ENCODE data around the gene MAN1B1. TPM values are rescaled to one million over a fixed set of nuclear protein-coding genes. Genes with fewer than 3 reads are reported as not detected.

Gene MAN1B1
- total and polyA plus RNA-seq, 2 donors (not counting 3 experiments of a cell fraction or from before 2014, with no cell fraction given) = 75.3 to 83.3 TPM

GRCh38 chr9:137053944-137054931 lies 32.5 kb upstream of the MAN1B1 start, which contains the start of gene ENTPD2:
ENTPD2 (minus strand) TSS chr9:137054061; CDS start chr9:137053997, 64 bp downstream.
- Histone ChIP-seq H3K9me1 (replicated peaks; ENCODE audit: control insufficient read depth, extremely low read depth, insufficient read depth, low read length) (no peaks in the 10 kb centered on the region), H3K4me3 (replicated peaks in 1 of 3; ENCODE audit: insufficient read depth in 1 of 3, low read depth in 1 of 3, low read length in 3 of 3) (no peak within 1 kb of the TSS), H2AFZ (ENCODE audit: low read depth, low read length) (no peak within 1 kb of the TSS), H4K20me1 (replicated peaks; ENCODE audit: control insufficient read depth, extremely low read depth, insufficient read depth, low read length) (no peaks in the 10 kb centered on the region), H3K79me2 (ENCODE audit: control insufficient read depth, insufficient read depth, low read length) (no peaks in the 10 kb centered on the region), H3K9me3 (replicated peaks; ENCODE audit: control insufficient read depth, insufficient read depth, low read length) (no peaks in the 10 kb centered on the region), H3K4me1 (ENCODE audit: control insufficient read depth, extremely low read depth, insufficient read depth, low read length) (no peaks in the 10 kb centered on the region), H3K36me3 (ENCODE audit: control insufficient read depth in 2 of 2, extremely low read depth in 1 of 2, insufficient read depth in 2 of 2, low read length in 2 of 2) (no peaks in the 10 kb centered on the region), H3K9ac (replicated peaks; ENCODE audit: extremely low read depth, insufficient read depth, low read length) (no peak within 1 kb of the TSS), H3K27me3 (ENCODE audit: control insufficient read depth in 2 of 2, insufficient read depth in 2 of 2, low read length in 2 of 2) (peaks cover 8 to 21% of the 10 kb centered on the region in 2 experiments), H3K4me2 (ENCODE audit: insufficient read depth, low read length) (no peak within 1 kb of the TSS), H3K27ac (ENCODE audit: insufficient read depth, low read depth, low read length) (no peak within 1 kb of the TSS)
- no peak for TF ChIP-seq EZH2 (IDR thresholded peaks at IDR 0.05; ENCODE audit: borderline replicate concordance, low read depth, low read length, severe bottlenecking)
- no peak for TF ChIP-seq POLR2AphosphoS5 (IDR thresholded peaks at IDR 0.05; ENCODE audit: insufficient read depth, low read depth, low read length)
- TF ChIP-seq MAX (IDR thresholded peaks at IDR 0.05; ENCODE audit: insufficient read depth, insufficient read length) = no peak
- no peak for TF ChIP-seq JUN (IDR thresholded peaks at IDR 0.05; ENCODE audit: borderline replicate concordance, insufficient read depth, insufficient read length, low read depth)
- TF ChIP-seq POLR2A (IDR thresholded peaks at IDR 0.05; ENCODE audit: low read depth, low read length) = no peak
- TF ChIP-seq CTCF (IDR thresholded peaks at IDR 0.05; ENCODE audit: extremely low read depth in 1 of 2, insufficient read depth in 1 of 2, low read depth in 1 of 2, low read length in 2 of 2) = no peak
- TF ChIP-seq GATA2 (IDR thresholded peaks at IDR 0.05; ENCODE audit: insufficient read depth, insufficient read length, low read depth, low read length) = no peak
- TF ChIP-seq MYC (IDR thresholded peaks at IDR 0.05; ENCODE audit: low read depth, low read length) = no peak
- no peak for TF ChIP-seq FOS (IDR thresholded peaks at IDR 0.05; ENCODE audit: borderline replicate concordance, insufficient read depth, low read length)
- dilution Hi-C loops (cut with MboI; ENCODE audit: extremely low pct_ligation_motif_present, low sequenced_read_pairs) (no loop called here), intact Hi-C loops (cut with micrococcal nuclease) (no loop called here)
- no peak for DNase-seq (ENCODE audit: low read depth, low spot score)
- ChIA-PET CTCF (interaction anchor here (1.9 to 2.2 kb wide), 2 partner anchors 10 to 25 kb away, joined by 7 to 23 read pairs; no protein-coding TSS in a partner anchor), POLR2A (no interaction called here)
- no peak for FAIRE-seq
- no TSS peak for BruUV-seq (replicated peaks)

All from endothelial cell of umbilical vein (primary cell).